H1 (cell line): ENCODE data around the gene PRB2. TPM values are rescaled to one million over a fixed set of nuclear protein-coding genes. Genes with fewer than 3 reads are reported as not detected.

Experiments
- CTCF ChIA-PET: fragments of 300-600 bp; sonication (Branson Sonifier 250); formaldehyde crosslinking; loops from one replicate; lab custom pipeline; 2021; ENCODE audit not compliant: partially characterized antibody; lab: Charles Lee
- POLR2A ChIA-PET: fragments of 300-600 bp; sonication (Branson Sonifier 250); formaldehyde crosslinking; loops from one replicate; lab custom pipeline; 2021; ENCODE audit warnings: inconsistent platforms; ENCODE audit not compliant: partially characterized antibody; lab: Charles Lee
- DNase-seq, 2 experiments: peaks; one replicate each; pipeline versions ENCODE4 v3.0.0 to v3.0.0-alpha.2; 2010 to 2022; ENCODE audit warnings: low spot score in 2 of 2, low read depth in 1 of 2, mixed read lengths in 1 of 2
- FAIRE-seq: peaks from 2 replicates; lab custom pipeline; 2011; peaks lifted over from hg19 to GRCh38; lab: Jason Lieb, UNC
- H2AFZ ChIP-seq: 2 replicates; pipeline ENCODE4 v1.8.1; 2012; ENCODE audit warnings: low read length, inconsistent platforms
- H2AK5ac ChIP-seq: 2 replicates; pipeline ENCODE4 v1.6.1; 2013; ENCODE audit warnings: low read depth, low read length
- H2BK120ac ChIP-seq: replicated peaks from 2 replicates; pipeline ENCODE3; 2013; ENCODE audit warnings: low read depth, low read length, inconsistent platforms
- H2BK12ac ChIP-seq: 2 replicates; pipeline ENCODE4 v1.6.1; 2013; ENCODE audit warnings: low read depth, low read length
- H2BK15ac ChIP-seq: 2 replicates; pipeline ENCODE4 v1.6.1; 2013; ENCODE audit warnings: low read length
- H2BK20ac ChIP-seq: 2 replicates; pipeline ENCODE4 v1.6.1; 2013; ENCODE audit warnings: low read length
- H2BK5ac ChIP-seq: 2 replicates; pipeline ENCODE4 v1.6.1; 2013; ENCODE audit warnings: low read depth, low read length
- H3K14ac ChIP-seq: 2 replicates; pipeline ENCODE4 v1.6.1; 2013; ENCODE audit warnings: inconsistent platforms; ENCODE audit not compliant: insufficient read length
- H3K18ac ChIP-seq: 2 replicates; pipeline ENCODE4 v1.6.1; 2013; ENCODE audit warnings: low read length; ENCODE audit errors: extremely low read depth
- H3K23ac ChIP-seq: 2 replicates; pipeline ENCODE4 v1.6.1; 2013; ENCODE audit warnings: inconsistent platforms; ENCODE audit not compliant: insufficient read length
- H3K23me2 ChIP-seq: 2 replicates; pipeline ENCODE4 v1.6.1; 2013; ENCODE audit warnings: low read depth, low read length
- H3K27ac ChIP-seq: 2 replicates; pipeline ENCODE4 v1.6.1; 2011; ENCODE audit warnings: low read depth, low read length, inconsistent platforms
- H3K27me3 ChIP-seq, 4 experiments: replicated peaks in 1 of 4; 1 replicate in 1 of 4; 2 replicates in 3 of 4; pipeline versions ENCODE4 v1.6.1 to v1.8.1; 2011 to 2013; ENCODE audit warnings: low read length in 3 of 4, mild to moderate bottlenecking in 3 of 4, inconsistent platforms in 2 of 4, mixed read lengths in 2 of 4, moderate library complexity in 1 of 4; ENCODE audit not compliant: control insufficient read depth in 3 of 4, insufficient read depth in 3 of 4; ENCODE audit errors: extremely low read depth in 1 of 4
- H3K36me3 ChIP-seq, 4 experiments: 2 replicates each; pipeline versions ENCODE4 v1.6.1 to v1.8.1; 2011 to 2013; ENCODE audit warnings: mild to moderate bottlenecking in 4 of 4, low read length in 3 of 4, moderate library complexity in 2 of 4, control low read depth in 1 of 4, inconsistent platforms in 1 of 4; ENCODE audit not compliant: insufficient read depth in 4 of 4, control insufficient read depth in 2 of 4
- H3K4ac ChIP-seq: replicated peaks from 2 replicates; pipeline ENCODE3; 2013; ENCODE audit warnings: low read length, low read depth, mixed read lengths, inconsistent platforms; ENCODE audit not compliant: insufficient read length
- H3K4me1 ChIP-seq, 4 experiments: replicated peaks in 1 of 4; 1 replicate in 1 of 4; 2 replicates in 3 of 4; pipeline versions ENCODE4 v1.6.1 to v1.8.1; 2011 to 2013; ENCODE audit warnings: low read length in 3 of 4, inconsistent platforms in 2 of 4, mixed read lengths in 1 of 4; ENCODE audit not compliant: insufficient read depth in 4 of 4, control insufficient read depth in 3 of 4
- H3K4me2 ChIP-seq, 2 experiments: 2 replicates each; pipeline versions ENCODE4 v1.6.1 to v1.8.1; 2011 to 2013; ENCODE audit warnings: low read depth in 2 of 2, low read length in 2 of 2, control low read depth in 1 of 2, inconsistent platforms in 1 of 2, mild to moderate bottlenecking in 1 of 2; ENCODE audit not compliant: insufficient read depth in 1 of 2
- H3K4me3 ChIP-seq, 4 experiments: fragments of 200-600, 300-600 bp in 1 of 4; sonication (generic), shearing (Covaris generic), sonication (Bioruptor Twin) in 1 of 4; 2 replicates each; pipeline versions ENCODE4 v1.5.1 to v1.8.1; 2011 to 2016; ENCODE audit warnings: low read length in 4 of 4, low read depth in 3 of 4, control low read depth in 2 of 4, inconsistent platforms in 2 of 4, mild to moderate bottlenecking in 2 of 4, mixed read lengths in 1 of 4, moderate library complexity in 1 of 4; ENCODE audit not compliant: insufficient read depth in 2 of 4; ENCODE audit errors: extremely low read depth in 1 of 4
- H3K56ac ChIP-seq: replicated peaks from 2 replicates; pipeline ENCODE3; 2013; ENCODE audit warnings: low read depth, mild to moderate bottlenecking, mixed read lengths, low read length, inconsistent platforms; ENCODE audit not compliant: insufficient read length
- H3K79me1 ChIP-seq: 2 replicates; pipeline ENCODE4 v1.6.1; 2013; ENCODE audit warnings: low read depth, low read length, control low read depth
- H3K79me2 ChIP-seq, 2 experiments: 2 replicates each; pipeline versions ENCODE4 v1.6.1 to v1.8.1; 2012 to 2013; ENCODE audit warnings: low read length in 2 of 2, mild to moderate bottlenecking in 2 of 2, inconsistent platforms in 1 of 2; ENCODE audit not compliant: insufficient read depth in 2 of 2, control insufficient read depth in 1 of 2
- H3K9ac ChIP-seq, 4 experiments: replicated peaks in 1 of 4; 1 replicate in 1 of 4; 2 replicates in 3 of 4; pipeline versions ENCODE4 v1.6.1 to v1.8.1; 2011 to 2013; ENCODE audit warnings: low read depth in 3 of 4, low read length in 3 of 4, control low read depth in 2 of 4, mild to moderate bottlenecking in 2 of 4, moderate library complexity in 2 of 4, inconsistent platforms in 1 of 4; ENCODE audit errors: extremely low read depth in 1 of 4
- H3K9me3 ChIP-seq, 2 experiments: 2 replicates each; pipeline versions ENCODE4 v1.6.1 to v1.8.1; 2012 to 2013; ENCODE audit warnings: mild to moderate bottlenecking in 2 of 2, moderate library complexity in 2 of 2, control low read depth in 1 of 2, inconsistent platforms in 1 of 2, low read depth in 1 of 2, low read length in 1 of 2, mixed read lengths in 1 of 2; ENCODE audit not compliant: insufficient read depth in 2 of 2
- H4K20me1 ChIP-seq, 2 experiments: replicated peaks in 1 of 2; 2 replicates each; pipeline versions ENCODE3 to v1.8.1; 2011 to 2013; ENCODE audit warnings: inconsistent platforms in 2 of 2, low read length in 2 of 2, mild to moderate bottlenecking in 1 of 2; ENCODE audit not compliant: insufficient read depth in 2 of 2, control insufficient read depth in 1 of 2
- H4K5ac ChIP-seq: 2 replicates; pipeline ENCODE4 v1.6.1; 2013; ENCODE audit warnings: low read length, low read depth, mixed read lengths, inconsistent platforms; ENCODE audit not compliant: insufficient read length
- H4K8ac ChIP-seq: 2 replicates; pipeline ENCODE4 v1.8.0; 2013; ENCODE audit warnings: mild to moderate bottlenecking, moderate library complexity, low read length, inconsistent platforms; ENCODE audit not compliant: insufficient read depth; ENCODE audit errors: extremely low read depth
- H4K91ac ChIP-seq: replicated peaks from 2 replicates; pipeline ENCODE3; 2013; ENCODE audit warnings: low read length, mixed read lengths, inconsistent platforms; ENCODE audit not compliant: insufficient read length
- BACH1 ChIP-seq: IDR thresholded peaks from 2 replicates; pipeline ENCODE4 v1.6.1; 2012; ENCODE audit warnings: low read length, improper control_type of control experiment
- CTBP2 ChIP-seq: IDR thresholded peaks from 2 replicates; pipeline ENCODE4 v1.7.0; 2011; ENCODE audit warnings: borderline replicate concordance, mild to moderate bottlenecking, moderate library complexity, mixed read lengths, low read length; ENCODE audit not compliant: insufficient read depth, insufficient read length
- E2F6 ChIP-seq: IDR thresholded peaks from 2 replicates; pipeline ENCODE4 v1.6.1; 2012; ENCODE audit warnings: inconsistent platforms
- EP300 ChIP-seq, 2 experiments: IDR thresholded peaks; 1 replicate in 1 of 2; 2 replicates in 1 of 2; pipeline ENCODE4 v1.6.1; 2011 to 2012; ENCODE audit warnings: low read depth in 2 of 2, low read length in 2 of 2, mild to moderate bottlenecking in 2 of 2, borderline replicate concordance in 1 of 2, inconsistent platforms in 1 of 2, moderate library complexity in 1 of 2
- GABPA ChIP-seq: IDR thresholded peaks from 2 replicates; pipeline ENCODE4 v1.6.1; 2011; ENCODE audit warnings: mild to moderate bottlenecking, low read length, moderate library complexity, borderline replicate concordance; ENCODE audit not compliant: insufficient read depth
- HDAC2 ChIP-seq, 2 experiments: fragments of 300-600 bp in 1 of 2; sonication (generic) in 1 of 2; IDR thresholded peaks; 2 replicates each; pipeline ENCODE4 v1.6.1; 2011 to 2012; ENCODE audit warnings: low read depth in 2 of 2, low read length in 2 of 2, mild to moderate bottlenecking in 2 of 2, moderate library complexity in 2 of 2, borderline replicate concordance in 1 of 2, inconsistent platforms in 1 of 2
- HDAC6 ChIP-seq: IDR thresholded peaks from one replicate; pipeline ENCODE4 v1.7.1; 2012; ENCODE audit warnings: low read depth, mild to moderate bottlenecking, inconsistent platforms, low read length, moderate library complexity
- JUND ChIP-seq: IDR thresholded peaks from 2 replicates; pipeline ENCODE4 v1.6.1; 2011; ENCODE audit warnings: mild to moderate bottlenecking, improper control_type of control experiment, low read length
- POLR2A ChIP-seq, 2 experiments: IDR thresholded peaks; 1 replicate in 1 of 2; 2 replicates in 1 of 2; pipeline ENCODE4 v1.6.1; 2011; ENCODE audit warnings: low read depth in 2 of 2, low read length in 2 of 2, mild to moderate bottlenecking in 2 of 2; ENCODE audit errors: control extremely low read depth in 1 of 2
- RNF2 ChIP-seq: fragments of 200-900, 300-1000 bp; sonication (generic); IDR thresholded peaks from 2 replicates; pipeline ENCODE4 v1.7.1; 2016; ENCODE audit warnings: borderline replicate concordance, low read depth, mild to moderate bottlenecking, antibody characterized with exemption, low read length; ENCODE audit not compliant: poor library complexity, severe bottlenecking; ENCODE audit errors: missing control alignments
- SIRT6 ChIP-seq: IDR thresholded peaks from one replicate; pipeline ENCODE4 v1.7.1; 2012; ENCODE audit warnings: low read length, inconsistent platforms
- TAF1 ChIP-seq: IDR thresholded peaks from 2 replicates; pipeline ENCODE4 v1.6.1; 2011; ENCODE audit warnings: mild to moderate bottlenecking, low read depth, low read length
- YY1 ChIP-seq: IDR thresholded peaks from 2 replicates; pipeline ENCODE4 v1.6.1; 2011; ENCODE audit warnings: low read depth, mild to moderate bottlenecking, low read length
- WGBS, 2 experiments: shearing (Covaris generic) in 1 of 2; methylation state at CpG; one replicate each; pipeline versions ENCODE4 v1.1.6 to v1.1.7; 2013 to 2015; ENCODE audit warnings: low lambda C conversion rate in 2 of 2, mixed read lengths in 2 of 2, inconsistent platforms in 1 of 2, low coverage in 1 of 2, missing lambda C conversion rate in 1 of 2; ENCODE audit not compliant: insufficient replicate concordance in 2 of 2, insufficient coverage in 1 of 2, insufficient read length in 1 of 2; ENCODE audit errors: extremely low coverage in 1 of 2, missing lambda C conversion rate in 1 of 2; 5-methylcytosine and 5-hydroxymethylcytosine counted together
- polyA plus RNA-seq, 7 experiments: library from polyadenylated mRNA; depleted of rRNA in 3 of 7; stranded (reverse) in 5 of 7; unstranded in 2 of 7; fragments of >200 nt in 5 of 7; fragments of 200-250 nt in 2 of 7; gene quantifications; 1 replicate in 5 of 7; 2 replicates in 1 of 7; 4 replicates in 1 of 7; pipeline versions ENCODE4 v1.2.1 to v1.2.3, GENCODE V29; 2011 to 2013; ENCODE audit warnings: missing spikeins in 2 of 7, mixed read lengths in 2 of 7
- total RNA-seq: library from RNA; stranded (reverse); fragmentation: NEBNext Ultra II Directional; extraction: Animal tissue kit (Norgen Biotek cat#: 25700); gene quantifications from 2 replicates; pipeline ENCODE4 v1.2.1, GENCODE V29; 2021

Gene PRB2
- total and polyA plus RNA-seq, 2 of the 8 experiments (the other 6 are each of a cell fraction or from before 2014, with no cell fraction given): not detected

- ChIA-PET POLR2A (no interaction called here), CTCF (interaction anchor here (0.6 kb wide), 1 partner anchor 427 kb away, joined by 3 read pairs; no protein-coding TSS in a partner anchor)
- 85% methylated on average over 2 of the region's 2 CpGs; no CpG with 5 or more reads in 1 of the 2 experiments for WGBS, 2 experiments
- Histone ChIP-seq H3K4me1 (no peaks in the 10 kb centered on the region), H3K4ac (no peak overlapping the region), H2AK5ac (no peak overlapping the region), H3K79me1 (no peaks in the 10 kb centered on the region), H4K5ac (no peak overlapping the region), H2BK5ac (no peak overlapping the region), H3K27me3 (peaks cover 0 to 1% (median 0%) of the 10 kb centered on the region in 4 experiments; a peak in 1 of 7 replicates), H3K9me3 (no peaks in the 10 kb centered on the region), H4K8ac (no peak overlapping the region), H2BK12ac (no peak overlapping the region), H3K79me2 (no peaks in the 10 kb centered on the region), H3K36me3 (no peaks in the 10 kb centered on the region), H3K23ac (no peak overlapping the region), H3K18ac (no peak overlapping the region), H3K27ac (no peak overlapping the region), H2BK120ac (no peak overlapping the region), H3K4me2 (no peak overlapping the region), H3K23me2 (no peaks in the 10 kb centered on the region), H3K14ac (no peak overlapping the region), H3K4me3 (no peak overlapping the region), H2BK15ac (no peak overlapping the region), H4K20me1 (no peaks in the 10 kb centered on the region), H3K9ac (no peak overlapping the region), H3K56ac (no peak overlapping the region), H2BK20ac (no peak overlapping the region), H4K91ac (no peak overlapping the region), H2AFZ (no peak overlapping the region)
- no peak for DNase-seq
- FAIRE-seq: no peak
- TF ChIP-seq HDAC6 (no peak), RNF2 (no peak), GABPA (no peak), JUND (no peak), CTBP2 (no peak), E2F6 (no peak), EP300 (IDR thresholded peaks at IDR 0.05; ENCODE audit: borderline replicate concordance in 1 of 2, low read depth in 2 of 2, low read length in 2 of 2) (no peak), SIRT6 (no peak), HDAC2 (IDR thresholded peaks at IDR 0.05; ENCODE audit: borderline replicate concordance in 1 of 2, low read depth in 2 of 2, low read length in 2 of 2) (no peak), POLR2A (IDR thresholded peaks at IDR 0.05; ENCODE audit: control extremely low read depth in 1 of 2, low read depth in 2 of 2, low read length in 2 of 2) (no peak), YY1 (no peak), TAF1 (no peak), BACH1 (no peak)
These were observed 50.9 kb downstream of the PRB2 start for GRCh38 chr12:11344500-11344899.
